CD1c-positive myeloid dendritic cell (primary cell): ENCODE results near the gene SRL.

Experiments used
- DNase-seq: peaks from one replicate; pipeline ENCODE4 v3.0.0-alpha.2; 2016; ENCODE audit errors: extremely low spot score

Gene SRL

GRCh38 chr16:4202615-4203345, 39.1 kb downstream of the SRL start:
- DNase-seq = no peak

GRCh38 chr16:4200781-4201137, 41.1 kb downstream of the SRL start:
- DNase-seq = no peak

- peak; percentile 72 for DNase-seq
Measured at GRCh38 chr16:4200000-4200780, 41.7 kb downstream of the SRL start.

GRCh38 chr16:4198816-4199215, 43.1 kb downstream of the SRL start:
- no peak for DNase-seq

GRCh38 chr16:4194661-4195060, 47.2 kb downstream of the SRL start:
- peak; percentile 85 for DNase-seq

- DNase-seq = peak; percentile 16
Measured at GRCh38 chr16:4193920-4194319, 48.0 kb downstream of the SRL start.

GRCh38 chr16:4192206-4192605, 49.7 kb downstream of the SRL start:
- no peak for DNase-seq

GRCh38 chr16:4190712-4191333, 51.1 kb downstream of the SRL start:
- no peak for DNase-seq

GRCh38 chr16:4190086-4190485, 51.8 kb downstream of the SRL start:
- no peak for DNase-seq

GRCh38 chr16:4184038-4184702, 57.7 kb downstream of the SRL start:
- DNase-seq = no peak

GRCh38 chr16:4183237-4184037, 58.4 kb downstream of the SRL start:
- peak; percentile 97 for DNase-seq

- no peak for DNase-seq
Measured at GRCh38 chr16:4182581-4183236, 59.2 kb downstream of the SRL start.

GRCh38 chr16:4180511-4180910, 61.4 kb downstream of the SRL start:
- peak; percentile 74 for DNase-seq

GRCh38 chr16:4179763-4180260, 62.1 kb downstream of the SRL start:
- no peak for DNase-seq

- peak; percentile 78 for DNase-seq
Measured at GRCh38 chr16:4179020-4179419, 62.9 kb downstream of the SRL start.

- DNase-seq = no peak
Measured at GRCh38 chr16:4178468-4179010, 63.3 kb downstream of the SRL start.

GRCh38 chr16:4176906-4177417, 64.9 kb downstream of the SRL start:
- DNase-seq = peak; percentile 80

GRCh38 chr16:4175849-4176248, 66.0 kb downstream of the SRL start:
- DNase-seq = no peak

GRCh38 chr16:4172070-4172469, 69.8 kb downstream of the SRL start:
- no peak for DNase-seq

GRCh38 chr16:4169415-4169814, 72.5 kb downstream of the SRL start:
- DNase-seq = no peak
